CD14-positive monocyte (primary cell): ENCODE results near the gene ACVRL1. TPM values are rescaled to one million over a fixed set of nuclear protein-coding genes. Genes with fewer than 3 reads are reported as not detected.

Experiments
- DNase-seq, 3 donors: peaks; one replicate each; pipeline ENCODE4 v3.0.0-alpha.2; 2011 to 2022
- H2AFZ ChIP-seq: 2 replicates; pipeline ENCODE4 v1.6.0; 2012; ENCODE audit warnings: mild to moderate bottlenecking, low read depth, low read length, inconsistent platforms; ENCODE audit not compliant: insufficient read depth, poor library complexity, severe bottlenecking
- H3K27ac ChIP-seq, 2 donors: 1 replicate in 1 of 2; 2 replicates in 1 of 2; pipeline ENCODE4 v1.5.1; 2012 to 2013; ENCODE audit warnings: low read length in 2 of 2, control low read depth in 1 of 2, inconsistent platforms in 1 of 2, low read depth in 1 of 2, mild to moderate bottlenecking in 1 of 2
- H3K27me3 ChIP-seq, 2 donors: one replicate each; pipeline versions ENCODE4 v1.6.0 to v1.6.1; 2011 to 2013; ENCODE audit warnings: low read length in 2 of 2; ENCODE audit not compliant: control insufficient read depth in 2 of 2, insufficient read depth in 2 of 2
- H3K36me3 ChIP-seq, 2 donors: replicated peaks in 1 of 2; 1 replicate in 1 of 2; 2 replicates in 1 of 2; pipeline versions ENCODE4 v1.5.1 to v1.6.1; 2012 to 2013; ENCODE audit warnings: low read length in 2 of 2, control low read depth in 1 of 2, inconsistent platforms in 1 of 2, mild to moderate bottlenecking in 1 of 2; ENCODE audit not compliant: insufficient read depth in 2 of 2, control insufficient read depth in 1 of 2
- H3K4me1 ChIP-seq, 2 donors: 1 replicate in 1 of 2; 2 replicates in 1 of 2; pipeline versions ENCODE4 v1.5.1 to v1.6.1; 2012 to 2013; ENCODE audit warnings: low read length in 2 of 2, control low read depth in 1 of 2, inconsistent platforms in 1 of 2, mild to moderate bottlenecking in 1 of 2, moderate library complexity in 1 of 2; ENCODE audit not compliant: insufficient read depth in 2 of 2, control insufficient read depth in 1 of 2
- H3K4me2 ChIP-seq: replicated peaks from 2 replicates; pipeline ENCODE3; 2012; ENCODE audit warnings: low read length, moderate library complexity, mild to moderate bottlenecking; ENCODE audit not compliant: poor library complexity, severe bottlenecking; ENCODE audit errors: extremely low read depth
- H3K4me3 ChIP-seq, 3 experiments: fragments of 200-600 bp in 1 of 3; sonication (generic) in 1 of 3; replicated peaks in 1 of 3; 1 replicate in 2 of 3; 2 replicates in 1 of 3; pipeline ENCODE4 v1.5.1; 2011 to 2013; ENCODE audit warnings: low read length in 3 of 3, mild to moderate bottlenecking in 3 of 3, control low read depth in 2 of 3, low read depth in 2 of 3, inconsistent platforms in 1 of 3, moderate library complexity in 1 of 3
- H3K79me2 ChIP-seq: 2 replicates; pipeline ENCODE4 v1.6.0; 2012; ENCODE audit warnings: mild to moderate bottlenecking, control low read depth, inconsistent platforms, low read length, moderate library complexity; ENCODE audit not compliant: insufficient read depth
- H3K9ac ChIP-seq: 2 replicates; pipeline ENCODE4 v1.6.0; 2017; ENCODE audit warnings: low read length, mild to moderate bottlenecking; ENCODE audit not compliant: insufficient read depth, poor library complexity, severe bottlenecking
- H3K9me3 ChIP-seq, 2 donors: replicated peaks in 1 of 2; 1 replicate in 1 of 2; 2 replicates in 1 of 2; pipeline versions ENCODE4 v1.5.1 to v1.6.1; 2012 to 2013; ENCODE audit warnings: low read length in 2 of 2, control low read depth in 1 of 2; ENCODE audit not compliant: control insufficient read depth in 1 of 2, insufficient read depth in 1 of 2
- H4K20me1 ChIP-seq: 2 replicates; pipeline ENCODE4 v1.6.0; 2012; ENCODE audit warnings: mild to moderate bottlenecking, low read length, control low read depth, moderate library complexity; ENCODE audit not compliant: insufficient read depth
- H3K27ac Mint-ChIP-seq, 7 donors: one replicate each; pipeline ENCODE4 v1.8.0; 2020; ENCODE audit warnings: mild to moderate bottlenecking in 7 of 7, mixed read lengths in 7 of 7, moderate library complexity in 6 of 7, inconsistent platforms in 2 of 7
- H3K27me3 Mint-ChIP-seq, 3 donors: one replicate each; pipeline ENCODE4 v1.8.0; 2021 to 2022; ENCODE audit warnings: low read depth in 3 of 3, mild to moderate bottlenecking in 3 of 3, mixed read lengths in 3 of 3, moderate library complexity in 3 of 3, inconsistent platforms in 1 of 3
- H3K36me3 Mint-ChIP-seq, 2 donors: one replicate each; pipeline ENCODE4 v1.8.0; 2020; ENCODE audit warnings: mixed read lengths in 2 of 2, inconsistent platforms in 1 of 2, mild to moderate bottlenecking in 1 of 2
- H3K4me1 Mint-ChIP-seq: one replicate; pipeline ENCODE4 v1.8.0; 2020; ENCODE audit warnings: mild to moderate bottlenecking, mixed read lengths
- H3K4me3 Mint-ChIP-seq, 2 donors: one replicate each; pipeline ENCODE4 v1.8.0; 2020; ENCODE audit warnings: mild to moderate bottlenecking in 2 of 2, mixed read lengths in 2 of 2, moderate library complexity in 1 of 2
- H3K9me3 Mint-ChIP-seq, 7 donors: one replicate each; pipeline ENCODE4 v1.8.0; 2020 to 2022; ENCODE audit warnings: mixed read lengths in 7 of 7, mild to moderate bottlenecking in 6 of 7, moderate library complexity in 6 of 7, inconsistent platforms in 2 of 7
- CTCF ChIP-seq: fragments of 200-600 bp; IDR thresholded peaks from one replicate; pipeline ENCODE4 v1.8.0; 2022; ENCODE audit warnings: antibody characterized with exemption, mild to moderate bottlenecking
- WGBS: methylation state at CpG from one replicate; pipeline ENCODE4 v1.1.5; 2013; ENCODE audit warnings: missing lambda C conversion rate; ENCODE audit not compliant: insufficient coverage; 5-methylcytosine and 5-hydroxymethylcytosine counted together
- intact Hi-C, 2 donors: fragments of 100-400 bp; cut with micrococcal nuclease; formaldehyde crosslinking; loops; one replicate each; pipeline versions ENCODE4 v1.15.0 to v1.15.1; 2023
- polyA plus RNA-seq, 3 donors: library from polyadenylated mRNA; depleted of rRNA in 1 of 3; unstranded in 2 of 3; stranded (reverse) in 1 of 3; fragments of 300-500 nt in 2 of 3; fragments of >200 nt in 1 of 3; fragmentation: Illumina TruSeq in 2 of 3; gene quantifications; 1 replicate in 2 of 3; 2 replicates in 1 of 3; pipeline ENCODE4 v1.2.3, GENCODE V29; 2012 to 2021

Gene ACVRL1
- polyA plus RNA-seq, 3 donors: 1.5 to 3.6 (median 2.0) TPM

- no peak for TF ChIP-seq CTCF
- intact Hi-C loops: no loop called here
- Histone ChIP-seq H3K4me2 (no peak overlapping the region), H3K27ac (no peak overlapping the region), H3K4me1 (no peaks in the 10 kb centered on the region), H3K9ac (no peak overlapping the region), H3K27me3 (no peaks in the 10 kb centered on the region), H3K4me3 (no peak overlapping the region), H2AFZ (no peak overlapping the region), H3K9me3 (no peaks in the 10 kb centered on the region), H4K20me1 (no peaks in the 10 kb centered on the region), H3K79me2 (no peaks in the 10 kb centered on the region), H3K36me3 (no peaks in the 10 kb centered on the region)
- Mint-ChIP-seq H3K4me3 (no peak overlapping the region), H3K27ac (no peak overlapping the region), H3K4me1 (peaks cover 4% of the 10 kb centered on the region), H3K36me3 (no peaks in the 10 kb centered on the region), H3K9me3 (no peaks in the 10 kb centered on the region), H3K27me3 (peaks cover 3 to 8% (median 7%) of the 10 kb centered on the region in 3 donors)
- 60% methylated on average over 1 of the region's 2 CpGs for WGBS
- DNase-seq: no peak
Observed at GRCh38 chr12:51937926-51938325, 30.6 kb downstream of the ACVRL1 start.

GRCh38 chr12:51938726-51939125, 31.4 kb downstream of the ACVRL1 start:
- Histone ChIP-seq H3K36me3 (no peaks in the 10 kb centered on the region), H3K9me3 (peaks cover 0 to 5% of the 10 kb centered on the region in 2 donors), H3K27me3 (no peaks in the 10 kb centered on the region), H3K4me3 (no peak overlapping the region), H4K20me1 (no peaks in the 10 kb centered on the region), H3K4me1 (no peaks in the 10 kb centered on the region), H3K4me2 (no peak overlapping the region), H2AFZ (no peak overlapping the region), H3K9ac (no peak overlapping the region), H3K27ac (no peak overlapping the region), H3K79me2 (no peaks in the 10 kb centered on the region)
- no peak for TF ChIP-seq CTCF
- no peak for DNase-seq
- Mint-ChIP-seq H3K4me1 (peaks cover 4% of the 10 kb centered on the region), H3K36me3 (no peaks in the 10 kb centered on the region), H3K27me3 (peaks cover 3 to 8% (median 7%) of the 10 kb centered on the region in 3 donors), H3K4me3 (no peak overlapping the region), H3K27ac (no peak overlapping the region), H3K9me3 (peaks cover 0 to 4% (median 1%) of the 10 kb centered on the region in 7 donors)
- 100% methylated on average over 4 of the region's 6 CpGs for WGBS
- intact Hi-C loops: no loop called here
